GM06990 (cell line): ENCODE measurements around the gene TMSB15C.
"Not testable (repeated sequence)": the region's sequence is repeated elsewhere in the genome, so short reads cannot be mapped to it uniquely, and the experiment has no call there.

Source experiments
- DNase-seq: peaks from one replicate; pipeline ENCODE4 v3.0.0-alpha.2; 2011; ENCODE audit not compliant: insufficient read length; ENCODE audit errors: extremely low read depth
- H3K27me3 ChIP-seq: replicated peaks from 2 replicates; pipeline ENCODE4 v1.6.0; 2011; ENCODE audit warnings: low read length; ENCODE audit not compliant: control insufficient read depth, insufficient read depth
- H3K36me3 ChIP-seq: 2 replicates; pipeline ENCODE4 v1.5.1; 2011; ENCODE audit warnings: low read length; ENCODE audit not compliant: control insufficient read depth, insufficient read depth
- H3K4me3 ChIP-seq: replicated peaks from 2 replicates; pipeline ENCODE4 v1.5.1; 2011; ENCODE audit warnings: low read depth, mild to moderate bottlenecking, control low read depth, low read length
- CTCF ChIP-seq: IDR thresholded peaks from 2 replicates; pipeline ENCODE4 v1.5.1; 2011; ENCODE audit warnings: low read length, control low read depth, mild to moderate bottlenecking, inconsistent platforms; ENCODE audit not compliant: insufficient read depth, poor library complexity, severe bottlenecking

The TMSB15C gene

DNA sequence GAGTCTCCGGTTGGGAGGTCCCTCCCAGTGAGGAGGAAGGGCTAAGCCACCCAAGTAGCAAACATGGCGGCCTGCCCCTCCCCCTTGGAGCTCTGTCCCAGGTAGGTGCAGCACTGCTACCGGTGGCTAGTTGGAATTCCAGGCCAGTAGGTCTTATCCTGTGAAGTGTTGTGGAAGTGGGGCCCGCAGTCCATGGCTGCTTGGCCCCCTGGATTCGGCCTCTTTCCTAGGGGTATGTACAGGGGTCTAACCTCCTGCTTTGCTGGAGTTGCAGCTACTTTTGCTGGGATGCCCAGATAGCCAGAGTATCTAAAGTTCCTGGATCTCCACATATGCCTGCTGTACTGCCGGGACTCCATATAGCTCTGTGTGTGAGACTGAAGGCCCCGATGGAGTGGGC is 9.9 kb upstream of the TMSB15C start:
- TF ChIP-seq CTCF: no peak
- H3K4me3 ChIP-seq: no peak overlapping the region
- no peaks in the 10 kb centered on the region for H3K27me3 ChIP-seq
- H3K36me3 ChIP-seq: no peaks in the 10 kb centered on the region
- no peak for DNase-seq

GRCh38 chrX:104085477-104085876 is 9.4 kb upstream of the TMSB15C start:
- TF ChIP-seq CTCF: no peak
- H3K27me3 ChIP-seq: no peaks in the 10 kb centered on the region
- H3K4me3 ChIP-seq: no peak overlapping the region
- no peak for DNase-seq
- no peaks in the 10 kb centered on the region for H3K36me3 ChIP-seq

DNA sequence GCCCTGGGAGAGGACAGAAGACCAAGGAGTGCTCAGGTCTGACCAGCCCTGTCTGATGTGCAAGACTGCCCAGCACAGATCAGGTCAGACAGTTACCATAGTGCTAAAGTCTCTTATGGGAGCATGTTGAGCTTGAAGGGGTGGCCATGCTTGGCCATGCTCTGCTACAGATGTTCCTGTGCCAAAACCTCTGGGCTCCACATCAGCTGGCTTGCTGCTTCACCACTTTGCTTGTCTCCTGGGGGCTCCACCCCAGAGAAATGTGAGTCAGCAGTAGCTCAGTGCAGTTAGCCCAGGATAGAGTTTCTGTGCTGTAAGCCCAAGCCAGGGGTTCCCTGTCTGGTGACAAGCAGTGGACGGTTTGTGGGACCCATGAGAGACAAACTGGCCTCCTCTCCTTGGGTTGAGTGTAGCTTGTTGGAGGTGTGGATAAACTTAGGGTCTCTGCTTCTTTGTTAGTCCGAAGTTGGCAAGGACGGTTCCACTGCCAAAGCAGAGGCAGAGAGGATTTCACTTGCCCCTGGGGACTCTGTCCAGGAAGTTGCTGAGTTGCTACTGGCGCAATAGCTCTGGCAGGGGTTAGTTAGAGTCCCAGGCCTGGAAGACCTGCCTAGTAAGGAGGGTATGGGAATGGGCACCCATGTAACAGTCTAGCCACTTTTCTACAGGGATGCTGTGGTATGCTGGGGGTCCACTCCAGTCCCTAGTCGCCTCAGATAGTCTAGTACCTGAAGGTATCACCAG is 8.7 kb upstream of the TMSB15C start:
- DNase-seq: no peak
- Histone ChIP-seq H3K36me3 (no peaks in the 10 kb centered on the region), H3K4me3 (no peak overlapping the region), H3K27me3 (no peaks in the 10 kb centered on the region)
- TF ChIP-seq CTCF: no peak

GRCh38 chrX:104084063-104084462 is 8.0 kb upstream of the TMSB15C start:
- Histone ChIP-seq H3K4me3 (no peak overlapping the region), H3K27me3 (no peaks in the 10 kb centered on the region), H3K36me3 (no peaks in the 10 kb centered on the region)
- no peak for DNase-seq
- TF ChIP-seq CTCF: no peak

DNA sequence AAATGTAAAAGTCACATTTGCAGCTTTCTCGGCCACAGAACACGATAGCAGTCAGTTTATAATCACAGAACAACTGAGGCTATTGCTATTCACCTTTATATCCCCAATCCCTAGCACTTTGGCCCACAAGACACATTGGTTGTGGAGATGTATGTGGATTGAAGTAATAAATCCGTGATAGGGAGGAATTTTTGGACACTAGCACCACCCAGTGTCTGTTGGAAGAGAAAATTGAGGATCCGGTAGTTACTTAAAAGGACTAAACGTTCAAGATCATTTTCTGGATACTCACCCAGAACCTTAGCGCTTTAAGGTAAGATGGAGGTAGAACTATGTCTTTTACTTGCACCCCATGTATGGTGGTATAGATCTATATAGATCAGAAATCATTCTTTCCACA is 1.8 kb upstream of the TMSB15C start:
- not testable (repeated sequence) for H3K27me3 ChIP-seq, H3K4me3 ChIP-seq, DNase-seq, H3K36me3 ChIP-seq

DNA sequence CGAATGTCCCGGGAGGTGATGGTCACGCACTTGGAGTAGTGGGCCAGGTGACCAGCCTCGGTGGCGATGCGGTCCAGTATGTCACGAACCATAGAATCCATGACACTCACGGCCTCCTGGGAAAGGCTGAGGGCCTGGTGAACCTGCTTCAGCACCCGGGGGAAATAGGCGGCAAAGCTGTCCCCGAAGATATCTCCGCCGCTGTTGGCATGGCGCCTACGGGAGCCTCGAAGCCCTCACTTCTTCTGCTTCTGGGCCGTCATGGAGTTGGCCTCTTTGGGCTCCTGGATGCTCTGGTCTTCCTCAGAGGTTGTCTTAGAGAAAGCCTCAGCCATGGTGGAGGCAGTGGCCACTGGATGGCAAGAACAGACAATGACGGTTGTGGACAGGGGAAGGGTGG is 13.4 kb downstream of the TMSB15C start:
- not testable (repeated sequence) for DNase-seq, H3K4me3 ChIP-seq, H3K27me3 ChIP-seq, H3K36me3 ChIP-seq

DNA sequence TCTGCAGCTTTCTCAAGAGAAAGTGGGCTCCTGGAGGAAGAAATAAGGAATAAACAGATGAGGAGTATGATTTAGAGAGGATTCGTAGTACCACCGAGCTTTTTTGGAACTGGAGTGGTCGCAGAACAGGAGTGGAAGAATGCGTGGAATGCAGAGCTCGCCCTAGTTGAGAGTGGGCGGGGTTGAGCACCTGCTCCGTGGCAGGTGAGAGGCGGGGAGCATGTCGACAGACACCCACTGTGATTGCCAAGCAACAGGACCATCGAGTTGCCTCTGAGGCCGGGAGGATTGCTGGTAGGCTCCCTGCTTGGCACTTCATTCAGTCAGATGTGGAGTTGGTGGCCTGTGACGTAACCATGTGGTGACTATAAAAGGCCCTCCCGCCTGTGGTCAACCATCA is 21.1 kb downstream of the TMSB15C start:
- not testable (repeated sequence) for H3K36me3 ChIP-seq, H3K4me3 ChIP-seq, DNase-seq, H3K27me3 ChIP-seq
